ENCODE data around the gene PRR15L. TPM values are rescaled to one million over a fixed set of nuclear protein-coding genes. Genes with fewer than 3 reads are reported as not detected.

PRR15L gene
- total RNA-seq, 4 donors from 2014 or later = 0.87 TPM; not detected in 3

GRCh38 chr17:47945080-47945479 lies 12.6 kb downstream of the PRR15L start:
- Histone ChIP-seq H3K27me3 (no peaks in the 10 kb centered on the region), H3K4me3 (no peak overlapping the region), H3K36me3 (peaks cover 0 to 20% of the 10 kb centered on the region in 2 donors), H3K27ac (no peak overlapping the region), H3K9me3 (no peaks in the 10 kb centered on the region), H3K4me1 (peaks cover 35 to 45% of the 10 kb centered on the region in 2 donors)
- intact Hi-C loops (cut with DNase I; ENCODE audit: low total_unique reads) (loop anchor here (10.0 kb wide), 1 partner anchor 100 kb away; the partner anchor contains the start of gene SCRN2), in situ Hi-C loops (cut with MboI; ENCODE audit: low sequenced_read_pairs in 4 of 4) (loop anchor here in 1 of 4 donors (10.0 kb wide), 1 partner anchor 50 kb away; the partner anchor contains the start of gene SP2)
- ATAC-seq (no peak), DNase-seq (no peak)
- TF ChIP-seq POLR2A (IDR thresholded peaks at IDR 0.05) (no peak), CTCF (IDR thresholded peaks at IDR 0.05 in 4 of 5, conservative IDR thresholded peaks at IDR 0.05 in 1 of 5) (no peak)

- no peaks in the 10 kb centered on the region for H3K27me3 ChIP-seq
- H3K4me3 ChIP-seq = peak overlapping the region; percentile 77 to 99 (median 88)
- in situ Hi-C loops (cut with MboI; ENCODE audit: low sequenced_read_pairs in 4 of 4) = loop anchor here in 1 of 4 donors (10.0 kb wide), 1 partner anchor 48 kb away; the partner anchor contains the start of gene SP2
- intact Hi-C loops (cut with DNase I; ENCODE audit: low total_unique reads) = loop anchor here (10.0 kb wide), 1 partner anchor 98 kb away; the partner anchor contains the start of gene SCRN2
- DNase-seq (no peak), ATAC-seq (no peak)
- H3K4me1 ChIP-seq = peaks cover 18 to 28% of the 10 kb centered on the region in 2 donors
- TF ChIP-seq CTCF (IDR thresholded peaks at IDR 0.05 in 4 of 5, conservative IDR thresholded peaks at IDR 0.05 in 1 of 5) (no peak), POLR2A (IDR thresholded peaks at IDR 0.05) (no peak)
- H3K9me3 ChIP-seq = no peaks in the 10 kb centered on the region
- H3K36me3 ChIP-seq = peaks cover 0 to 20% of the 10 kb centered on the region in 2 donors
- peak overlapping the region; percentile 88 to 98 (median 92) for H3K27ac ChIP-seq
These were observed 15.1 kb downstream of the PRR15L start for GRCh38 chr17:47942568-47942967.

GRCh38 chr17:47942096-47942510 lies 15.6 kb downstream of the PRR15L start:
- Histone ChIP-seq H3K4me1 (peaks cover 18 to 26% of the 10 kb centered on the region in 2 donors), H3K27ac (peak overlapping the region; percentile 88 to 98 (median 92)), H3K36me3 (peaks cover 0 to 20% of the 10 kb centered on the region in 2 donors), H3K4me3 (peak overlapping the region; percentile 77 to 99 (median 88)), H3K9me3 (no peaks in the 10 kb centered on the region), H3K27me3 (no peaks in the 10 kb centered on the region)
- in situ Hi-C loops (cut with MboI; ENCODE audit: low sequenced_read_pairs in 4 of 4) (loop anchor here in 1 of 4 donors (10.0 kb wide), 1 partner anchor 47 kb away; the partner anchor contains the start of gene SP2), intact Hi-C loops (cut with DNase I; ENCODE audit: low total_unique reads) (loop anchor here (10.0 kb wide), 1 partner anchor 97 kb away; the partner anchor contains the start of gene SCRN2)
- no peak for ATAC-seq
- TF ChIP-seq POLR2A (IDR thresholded peaks at IDR 0.05) (no peak), CTCF (IDR thresholded peaks at IDR 0.05 in 4 of 5, conservative IDR thresholded peaks at IDR 0.05 in 1 of 5) (no peak)
- no peak for DNase-seq

DNA sequence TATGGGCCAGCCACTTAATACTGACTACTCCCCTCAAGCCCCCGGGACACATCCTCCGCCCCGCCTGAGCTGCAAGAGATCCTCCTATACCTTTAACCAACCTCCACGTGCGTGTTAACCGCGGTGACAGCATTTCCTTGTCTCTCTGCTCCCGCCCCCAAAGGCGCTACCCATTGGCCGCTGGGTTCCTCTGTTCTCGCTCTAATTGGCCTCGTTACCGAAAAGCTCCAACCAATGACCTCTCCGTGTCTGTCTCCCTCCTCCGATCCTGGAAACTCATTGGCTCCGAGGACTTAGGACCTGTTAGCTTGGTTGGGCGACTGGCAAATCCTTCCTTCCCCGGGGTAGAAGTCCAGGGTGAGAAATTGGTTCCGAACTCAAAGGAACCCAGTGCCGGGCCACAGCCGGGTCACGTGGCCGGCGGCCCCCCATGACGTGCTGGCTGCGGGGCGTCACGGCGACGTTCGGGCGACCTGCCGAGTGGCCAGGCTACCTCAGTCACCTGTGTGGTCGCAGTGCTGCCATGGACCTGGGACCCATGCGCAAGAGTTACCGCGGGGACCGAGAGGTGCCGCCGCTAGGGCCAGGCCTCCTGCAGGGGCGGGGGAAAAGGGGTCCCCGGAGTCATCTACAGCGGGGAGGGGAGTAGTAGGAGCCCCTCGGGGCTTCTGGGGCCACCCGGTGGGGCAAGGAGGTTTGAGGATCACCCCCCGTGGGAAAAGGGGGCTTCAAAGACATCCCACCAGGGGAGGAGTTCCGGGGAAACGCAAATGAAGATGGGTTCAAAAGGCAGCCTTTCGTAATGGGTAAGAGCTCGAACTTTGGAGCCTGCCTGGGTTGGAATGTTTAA lies 16.2 kb downstream of the PRR15L start, which contains the start of gene PNPO:
PNPO (plus strand) TSS at position 326 of the 850 bp plus-strand sequence; CDS start at position 431, 105 bp downstream.
- peak; percentile 100 for ATAC-seq

More for the DNA sequence above, 16.2 kb downstream of the PRR15L start, which contains the start of gene PNPO:
- DNase-seq = peak; percentile 95 to 97
- intact Hi-C loops (cut with DNase I; ENCODE audit: low total_unique reads) (loop anchor here (2.0 to 10.0 kb wide), 3 partner anchors 33 to 97 kb away; partner anchors contain the start of gene SCRN2), in situ Hi-C loops (cut with MboI; ENCODE audit: low sequenced_read_pairs in 4 of 4) (loop anchor here in 1 of 4 donors (10.0 kb wide), 1 partner anchor 47 kb away; the partner anchor contains the start of gene SP2)
- Histone ChIP-seq H3K27me3 (no peaks in the 10 kb centered on the region), H3K36me3 (peaks cover 0 to 20% of the 10 kb centered on the region in 2 donors), H3K27ac (peak within 1 kb of the TSS; percentile 88 to 98 (median 92)), H3K4me3 (peak within 1 kb of the TSS; percentile 77 to 99 (median 88)), H3K4me1 (peaks cover 14 to 21% of the 10 kb centered on the region in 2 donors), H3K9me3 (no peaks in the 10 kb centered on the region)
- peak in 2 of 5 experiments; percentile 23 to 24 for TF ChIP-seq CTCF (IDR thresholded peaks at IDR 0.05 in 4 of 5, conservative IDR thresholded peaks at IDR 0.05 in 1 of 5)
- peak; percentile 55 to 71 for TF ChIP-seq POLR2A (IDR thresholded peaks at IDR 0.05)
